Adrenal gland (tissue), 12 donors: ENCODE data around the gene DBNL. TPM values are rescaled to one million over a fixed set of nuclear protein-coding genes. Genes with fewer than 3 reads are reported as not detected.

Source experiments
- DNase-seq, 7 donors: peaks; one replicate each; pipeline ENCODE4 v3.0.0-alpha.2; 2019 to 2020
- H3K27ac ChIP-seq, 5 donors: fragments of 200-600 bp; sonication (generic) in 4 of 5; 1 replicate in 3 of 5; 2 replicates in 2 of 5; pipeline versions ENCODE4 v1.5.1 to v1.8.0; 2016 to 2020; ENCODE audit warnings: mild to moderate bottlenecking in 1 of 5
- H3K27me3 ChIP-seq: fragments of 200-600 bp; 2 replicates; pipeline ENCODE4 v1.8.0; 2021
- H3K36me3 ChIP-seq, 2 donors: fragments of 200-600 bp; replicated peaks in 1 of 2; 1 replicate in 1 of 2; 2 replicates in 1 of 2; pipeline versions ENCODE4 v1.5.1 to v1.8.0; 2018 to 2022
- H3K4me1 ChIP-seq, 2 donors: fragments of 200-600 bp; replicated peaks in 1 of 2; 1 replicate in 1 of 2; 2 replicates in 1 of 2; pipeline versions ENCODE4 v1.5.1 to v1.8.0; 2018 to 2021
- H3K4me3 ChIP-seq, 4 donors: fragments of 200-600 bp; sonication (generic) in 3 of 4; one replicate each; pipeline ENCODE4 v1.5.1; 2016 to 2018
- H3K9me3 ChIP-seq, 3 donors: fragments of 200-600 bp; sonication (generic) in 1 of 3; replicated peaks in 1 of 3; 1 replicate in 2 of 3; 2 replicates in 1 of 3; pipeline versions ENCODE4 v1.5.1 to v1.8.0; 2016 to 2021
- CTCF ChIP-seq, 6 experiments: fragments of 450-650 bp in 4 of 6; fragments of 200-600 bp in 2 of 6; sonication (generic) in 1 of 6; IDR thresholded peaks; 1 replicate in 5 of 6; 2 replicates in 1 of 6; pipeline versions ENCODE4 v1.5.1 to v1.8.0; 2016 to 2021; ENCODE audit warnings: antibody characterized with exemption in 6 of 6, mild to moderate bottlenecking in 2 of 6, moderate library complexity in 1 of 6
- POLR2A ChIP-seq, 2 donors: fragments of 450-650 bp; IDR thresholded peaks; one replicate each; pipeline ENCODE4 v1.6.1; 2017; ENCODE audit warnings: antibody characterized with exemption in 2 of 2, mild to moderate bottlenecking in 2 of 2, moderate library complexity in 1 of 2
- WGBS, 4 donors: extraction: QIAGEN DNeasy Blood & Tissue Kit in 2 of 4; methylation state at CpG; one replicate each; pipeline versions ENCODE4 v1.1.5 to v1.1.7; 2013 to 2017; 5-methylcytosine and 5-hydroxymethylcytosine counted together
- intact Hi-C, 2 donors: fragments of 100-400 bp; cut with DNase I; formaldehyde crosslinking; loops; one replicate each; pipeline versions ENCODE4 v1.14.1 to v1.15.0; 2022 to 2023
- polyA plus RNA-seq, 3 donors: library from polyadenylated mRNA; stranded (reverse); fragments of 200-250 nt in 2 of 3; fragments of 350-450 nt in 1 of 3; fragmentation: Illumina TruSeq in 1 of 3; extraction: RNeasy Lipid Tissue Mini Kit (QIAGEN cat#74804) in 1 of 3; gene quantifications; one replicate each; pipeline ENCODE4 v1.2.3, GENCODE V29; 2013 to 2014
- total RNA-seq, 9 donors: library from RNA; depleted of rRNA in 4 of 9; stranded (reverse); fragments of >200 nt in 4 of 9; fragments of 120-200 nt in 1 of 9; fragmentation: NEBNext Ultra II Directional in 1 of 9; extraction: Animal tissue kit (Norgen Biotek cat#: 25700) in 1 of 9; gene quantifications; one replicate each; pipeline versions ENCODE4 v1.1.0 to v1.2.4, GENCODE V29; 2013 to 2023
- donor health status: healthy with polysubstance abuse.
- donor health status: Bipolar disorder and iron deficiency.
- donor health status: DM: yes; HTN: yes; CAD: no.
- donor health status: DM: no; HTN: no; CAD: no.
- donor health status: DM: no; HTN: no; CAD: no.
- donor health status: DM: yes; HTN: yes; CAD: no.

DBNL gene
- total and polyA plus RNA-seq, 12 donors = 46.2 to 145 (median 77.7) TPM

DNA sequence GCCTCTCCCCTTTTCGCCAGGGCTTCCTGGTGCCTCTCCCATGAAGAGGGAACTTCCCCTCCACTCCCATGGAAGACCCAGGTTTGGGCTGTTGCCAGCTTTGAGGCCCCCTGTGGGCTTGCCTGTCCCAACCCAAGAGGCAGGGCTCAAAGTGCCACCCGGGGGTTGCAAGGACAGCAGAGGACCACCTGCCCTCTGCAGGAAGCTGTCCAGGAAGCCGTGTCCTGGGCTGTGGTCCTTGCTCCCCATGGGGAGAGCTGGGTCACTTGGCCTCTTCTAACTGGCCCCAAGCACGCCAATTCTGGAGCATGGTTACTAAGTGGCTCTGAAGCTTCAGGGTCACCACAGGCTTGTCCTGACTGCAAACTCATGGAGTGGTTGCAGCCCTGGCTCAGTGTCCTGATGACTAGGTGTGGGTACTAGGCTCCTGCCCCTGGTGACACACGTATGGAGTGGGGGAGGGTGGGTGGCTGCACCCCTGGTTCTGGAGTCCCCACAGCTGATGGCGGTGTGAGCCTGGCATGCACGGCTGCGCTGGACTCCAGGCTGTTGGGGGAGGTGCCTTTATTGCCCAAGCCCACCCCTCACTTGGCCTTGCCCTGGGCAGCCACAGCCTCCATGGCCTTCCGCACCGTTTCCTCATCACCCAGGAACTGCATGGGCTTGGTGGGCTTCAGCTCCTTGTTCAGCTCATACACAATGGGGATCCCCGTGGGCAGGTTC, 17.8 kb downstream of the DBNL start:
- Histone ChIP-seq H3K36me3 (peaks cover 0 to 49% of the 10 kb centered on the region in 2 donors), H3K27me3 (no peaks in the 10 kb centered on the region), H3K27ac (peak overlapping the region in 2 of 5 donors; percentile 41 to 70), H3K9me3 (no peaks in the 10 kb centered on the region), H3K4me3 (no peak overlapping the region), H3K4me1 (peaks cover 27 to 35% of the 10 kb centered on the region in 2 donors)
- TF ChIP-seq POLR2A (IDR thresholded peaks at IDR 0.05) (no peak), CTCF (IDR thresholded peaks at IDR 0.05) (no peak)
- DNase-seq = peak in 6 of 7 donors; percentile 52 to 69 (median 64)
- WGBS, 4 donors = 62 to 72% (median 70%) methylated on average over 9 to 11 of the region's 11 CpGs; no CpG with 5 or more reads in 1 of the 4 donors
- intact Hi-C loops = loop anchor here in 1 of 2 donors (10.0 kb wide), 1 partner anchor 502 kb away; no protein-coding TSS in a partner anchor

DNA sequence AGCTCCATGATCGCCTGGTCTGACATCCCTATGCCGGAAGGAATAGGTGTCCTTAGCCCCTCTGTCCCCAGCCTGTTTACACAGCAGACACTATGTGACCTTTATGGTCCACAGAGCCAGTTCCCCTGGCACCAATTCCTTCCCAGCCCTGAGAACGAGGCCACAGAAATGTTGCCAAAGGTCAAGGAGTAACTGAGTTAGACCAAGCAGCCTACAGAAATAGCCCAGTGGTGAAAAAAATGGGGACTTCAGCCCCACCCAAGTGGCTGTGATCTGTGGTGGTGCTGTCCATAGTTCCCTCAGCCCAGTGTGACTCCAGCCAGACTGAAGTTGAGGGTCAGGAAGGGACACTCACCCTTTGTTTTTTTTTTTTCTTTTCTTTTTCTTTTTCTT, 18.4 kb downstream of the DBNL start:
- Histone ChIP-seq H3K27me3 (no peaks in the 10 kb centered on the region), H3K4me1 (peaks cover 27 to 35% of the 10 kb centered on the region in 2 donors)

DNA sequence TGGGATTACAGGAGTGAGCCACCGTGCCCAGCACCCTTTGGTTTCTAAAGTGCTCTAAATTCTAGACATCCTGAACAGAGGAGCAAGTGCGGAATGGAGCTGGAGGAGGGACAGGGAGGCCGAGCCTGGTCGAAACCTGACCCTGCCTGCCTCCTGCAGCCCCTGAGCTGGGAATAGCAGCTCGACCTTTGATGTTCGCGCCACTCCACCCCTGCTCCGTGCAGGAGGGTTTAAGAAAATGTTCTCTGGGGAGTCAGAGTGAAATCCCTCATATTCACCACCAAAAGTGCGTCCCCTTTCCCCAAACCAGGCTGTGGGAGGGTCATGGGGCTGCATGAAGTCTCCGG, 19.0 kb downstream of the DBNL start:
- 68 to 93% (median 70%) methylated on average over 8 to 10 of the region's 10 CpGs for WGBS, 4 donors
- DNase-seq = peak in 3 of 7 donors; percentile 14 to 50 (median 15)

More for the DNA sequence above, 18.4 kb downstream of the DBNL start:
- peak in 4 of 7 donors; percentile 42 to 70 (median 60) for DNase-seq
- 0 to 38% (median 32%) methylated on average over 1 to 3 of the region's 3 CpGs for WGBS, 4 donors
- Histone ChIP-seq H3K36me3 (peaks cover 0 to 43% of the 10 kb centered on the region in 2 donors), H3K9me3 (no peaks in the 10 kb centered on the region), H3K4me3 (no peak overlapping the region), H3K27ac (peak overlapping the region in 2 of 5 donors; percentile 41 to 70)
- intact Hi-C loops = loop anchor here in 1 of 2 donors (10.0 kb wide), 1 partner anchor 502 kb away; no protein-coding TSS in a partner anchor
- no peak for TF ChIP-seq CTCF (IDR thresholded peaks at IDR 0.05)
- TF ChIP-seq POLR2A (IDR thresholded peaks at IDR 0.05) = no peak

More for the DNA sequence above, 19.0 kb downstream of the DBNL start:
- Histone ChIP-seq H3K9me3 (no peaks in the 10 kb centered on the region), H3K4me1 (peaks cover 27 to 35% of the 10 kb centered on the region in 2 donors), H3K4me3 (no peak overlapping the region), H3K36me3 (peaks cover 0 to 37% of the 10 kb centered on the region in 2 donors), H3K27me3 (no peaks in the 10 kb centered on the region), H3K27ac (no peak overlapping the region)
- intact Hi-C loops = loop anchor here in 1 of 2 donors (10.0 kb wide), 1 partner anchor 501 kb away; no protein-coding TSS in a partner anchor
- TF ChIP-seq CTCF (IDR thresholded peaks at IDR 0.05) = no peak
- TF ChIP-seq POLR2A (IDR thresholded peaks at IDR 0.05) = no peak
